DOHH2 (cell line): Measurements from ENCODE around the gene GATD1.
A peak's percentile ranks its signal among the peaks of the same experiment; 100 is the strongest.

ENCODE experiments used
- H3F3A ChIP-seq: fragments of 200-600 bp; sonication (generic), shearing (Covaris generic); 2 replicates; pipeline ENCODE4 v1.6.0; 2016; ENCODE audit warnings: antibody characterized with exemption, mild to moderate bottlenecking; ENCODE audit not compliant: control insufficient read depth, insufficient read depth
- H3K27ac ChIP-seq: fragments of 200-600 bp; sonication (generic); 2 replicates; pipeline ENCODE4 v1.5.1; 2014; ENCODE audit warnings: low read depth, mild to moderate bottlenecking, low read length, moderate library complexity
- H3K27me3 ChIP-seq: fragments of 200-600 bp; sonication (generic); 2 replicates; pipeline ENCODE4 v1.6.1; 2014; ENCODE audit warnings: mild to moderate bottlenecking, low read length, mixed read lengths; ENCODE audit not compliant: control insufficient read depth
- H3K36me3 ChIP-seq: fragments of 200-600 bp; sonication (generic); 2 replicates; pipeline ENCODE4 v1.6.1; 2014; ENCODE audit warnings: mild to moderate bottlenecking, low read length, moderate library complexity, mixed read lengths; ENCODE audit not compliant: control insufficient read depth
- H3K4me1 ChIP-seq: fragments of 200-600 bp; sonication (generic); 2 replicates; pipeline ENCODE4 v1.6.1; 2014; ENCODE audit warnings: mild to moderate bottlenecking, low read length, mixed read lengths; ENCODE audit not compliant: control insufficient read depth
- H3K4me2 ChIP-seq: fragments of 200-600 bp; sonication (generic); 2 replicates; pipeline ENCODE4 v1.6.0; 2014; ENCODE audit warnings: mild to moderate bottlenecking, low read length, moderate library complexity
- H3K4me3 ChIP-seq: fragments of 200-600 bp; sonication (generic); 2 replicates; pipeline ENCODE4 v1.5.1; 2014; ENCODE audit warnings: mild to moderate bottlenecking, low read length, mixed read lengths
- H3K79me2 ChIP-seq: fragments of 200-600 bp; sonication (generic); 2 replicates; pipeline ENCODE4 v1.6.1; 2014; ENCODE audit warnings: mild to moderate bottlenecking, low read length, mixed read lengths; ENCODE audit not compliant: control insufficient read depth
- H3K9me2 ChIP-seq: fragments of 200-600 bp; sonication (generic); replicated peaks from 2 replicates; pipeline ENCODE4 v1.6.1; 2014; ENCODE audit warnings: mild to moderate bottlenecking, low read length, mixed read lengths; ENCODE audit not compliant: control insufficient read depth
- H3K9me3 ChIP-seq: fragments of 200-600 bp; sonication (generic); 2 replicates; pipeline ENCODE4 v1.6.1; 2014; ENCODE audit warnings: antibody characterized with exemption, low read length, mixed read lengths; ENCODE audit not compliant: control insufficient read depth, insufficient read depth
- H4K20me1 ChIP-seq: fragments of 200-600 bp; sonication (generic); 2 replicates; pipeline ENCODE4 v1.6.0; 2014; ENCODE audit warnings: low read depth, mild to moderate bottlenecking, antibody characterized with exemption, low read length, moderate library complexity; ENCODE audit not compliant: control insufficient read depth, insufficient read depth
- CTCF ChIP-seq: fragments of 200-600 bp; sonication (generic); IDR thresholded peaks from one replicate; pipeline ENCODE4 v1.5.1; 2014; ENCODE audit warnings: antibody characterized with exemption, mild to moderate bottlenecking, low read depth, low read length; ENCODE audit not compliant: poor library complexity, severe bottlenecking
- EZH2phosphoT487 ChIP-seq: fragments of 200-600 bp; sonication (generic); IDR thresholded peaks from 2 replicates; pipeline ENCODE4 v1.6.1; 2017; ENCODE audit warnings: borderline replicate concordance, mild to moderate bottlenecking, antibody characterized with exemption, low read length, moderate library complexity, mixed read lengths

The GATD1 gene

GRCh38 chr11:816433-816779, 39.1 kb upstream of the GATD1 start:
- Histone ChIP-seq H3K36me3 (peaks cover 37% of the 10 kb centered on the region), H3K4me3 (no peak overlapping the region), H3K27me3 (no peaks in the 10 kb centered on the region), H3K9me2 (no peaks in the 10 kb centered on the region), H3K79me2 (peaks cover 23% of the 10 kb centered on the region), H3F3A (peaks cover 45% of the 10 kb centered on the region), H3K9me3 (no peaks in the 10 kb centered on the region), H3K4me2 (no peak overlapping the region), H3K27ac (no peak overlapping the region), H3K4me1 (peaks cover 38% of the 10 kb centered on the region), H4K20me1 (peaks cover 17% of the 10 kb centered on the region)
- TF ChIP-seq CTCF = no peak
- no peak for TF ChIP-seq EZH2phosphoT487

- Histone ChIP-seq H3K9me2 (no peaks in the 10 kb centered on the region), H3F3A (peaks cover 50% of the 10 kb centered on the region), H3K27me3 (no peaks in the 10 kb centered on the region), H4K20me1 (peaks cover 18% of the 10 kb centered on the region), H3K79me2 (peaks cover 23% of the 10 kb centered on the region), H3K36me3 (peaks cover 42% of the 10 kb centered on the region), H3K9me3 (no peaks in the 10 kb centered on the region), H3K4me2 (no peak overlapping the region), H3K27ac (no peak overlapping the region), H3K4me1 (peaks cover 41% of the 10 kb centered on the region), H3K4me3 (no peak overlapping the region)
- TF ChIP-seq EZH2phosphoT487 (no peak), CTCF (no peak)
Measured at GRCh38 chr11:815675-816432, 38.6 kb upstream of the GATD1 start.

GRCh38 chr11:813456-814096, 36.3 kb upstream of the GATD1 start:
- H3F3A ChIP-seq = peaks cover 58% of the 10 kb centered on the region
- no peak overlapping the region for H3K4me3 ChIP-seq
- peaks cover 30% of the 10 kb centered on the region for H3K4me1 ChIP-seq
- no peak overlapping the region for H3K4me2 ChIP-seq
- no peaks in the 10 kb centered on the region for H3K9me2 ChIP-seq
- peaks cover 34% of the 10 kb centered on the region for H3K79me2 ChIP-seq
- peaks cover 20% of the 10 kb centered on the region; the same call in 1 of the 2 replicates for H4K20me1 ChIP-seq
- TF ChIP-seq CTCF (no peak), EZH2phosphoT487 (no peak)
- H3K27me3 ChIP-seq = no peaks in the 10 kb centered on the region
- H3K9me3 ChIP-seq = no peaks in the 10 kb centered on the region
- H3K27ac ChIP-seq = peak overlapping the region; percentile 8
- peaks cover 60% of the 10 kb centered on the region for H3K36me3 ChIP-seq
